Lower lobe of right lung (tissue), 2 donors: ENCODE results near the gene PCDHA1. TPM values are rescaled to one million over a fixed set of nuclear protein-coding genes. Genes with fewer than 3 reads are reported as not detected.

Experiments used
- ATAC-seq, 2 donors: fragments of 200-7000 bp; cut with Tn5 transposase; one replicate each; pipeline ENCODE4 v1.9.1; 2020 to 2022; ENCODE audit warnings: mild to moderate bottlenecking in 2 of 2, moderate library complexity in 2 of 2
- DNase-seq: peaks from one replicate; pipeline ENCODE4 v3.0.0-alpha.2; 2020
- H3K27ac ChIP-seq: fragments of 200-600 bp; one replicate; pipeline ENCODE4 v1.8.0; 2022
- H3K27me3 ChIP-seq: fragments of 200-600 bp; one replicate; pipeline ENCODE4 v1.8.0; 2022; ENCODE audit warnings: low read depth
- H3K36me3 ChIP-seq: fragments of 200-600 bp; one replicate; pipeline ENCODE4 v1.8.0; 2022; ENCODE audit warnings: mild to moderate bottlenecking
- H3K4me1 ChIP-seq: fragments of 200-600 bp; one replicate; pipeline ENCODE4 v1.8.0; 2022
- H3K4me3 ChIP-seq: fragments of 200-600 bp; one replicate; pipeline ENCODE4 v1.8.0; 2022; ENCODE audit warnings: mild to moderate bottlenecking
- H3K9me3 ChIP-seq: fragments of 200-600 bp; one replicate; pipeline ENCODE4 v1.8.0; 2022
- CTCF ChIP-seq: fragments of 200-600 bp; IDR thresholded peaks from one replicate; pipeline ENCODE4 v1.8.0; 2022; ENCODE audit warnings: antibody characterized with exemption, mild to moderate bottlenecking
- intact Hi-C: fragments of 100-400 bp; cut with DNase I; formaldehyde crosslinking; loops from one replicate; pipeline ENCODE4 v1.11.0; 2022
- total RNA-seq: library from RNA; stranded (reverse); fragmentation: NEBNext Ultra II Directional; extraction: Animal tissue kit (Norgen Biotek cat#: 25700); gene quantifications from one replicate; pipeline ENCODE4 v1.2.1, GENCODE V29; 2021
- donor health status: DM: no; HTN: yes; CAD: no; lungs with severe emphysema.

PCDHA1 gene
- total RNA-seq, 1 donor from 2014 or later, result not detected

- peak; percentile 65 for DNase-seq
- Histone ChIP-seq H3K4me3 (peak overlapping the region; percentile 51), H3K4me1 (peaks cover 7% of the 10 kb centered on the region), H3K9me3 (no peaks in the 10 kb centered on the region), H3K27me3 (no peaks in the 10 kb centered on the region), H3K27ac (peak overlapping the region; percentile 70), H3K36me3 (no peaks in the 10 kb centered on the region)
- TF ChIP-seq CTCF, result peak; percentile 39
- intact Hi-C loops, result loop anchor here (10.0 kb wide), 1 partner anchor 155 kb away; the partner anchor contains the start of gene PCDHA13
- peak; percentile 90 to 93 for ATAC-seq
These were observed 254.3 kb downstream of the PCDHA1 start for GRCh38 chr5:141040093-141040770.

- H3K4me1 ChIP-seq, result peaks cover 7% of the 10 kb centered on the region
- peak; percentile 58 for TF ChIP-seq CTCF
- ATAC-seq (peak; percentile 97 to 99), DNase-seq (peak; percentile 92)
- no peaks in the 10 kb centered on the region for H3K36me3 ChIP-seq
- intact Hi-C loops, result loop anchor here (10.0 kb wide), 1 partner anchor 156 kb away; the partner anchor contains the start of gene PCDHA13
- H3K27ac ChIP-seq, result peak overlapping the region; percentile 70
- H3K4me3 ChIP-seq, result peak overlapping the region; percentile 51
- H3K9me3 ChIP-seq, result no peaks in the 10 kb centered on the region
- no peaks in the 10 kb centered on the region for H3K27me3 ChIP-seq
These were observed 255.0 kb downstream of the PCDHA1 start for GRCh38 chr5:141040771-141041426.

- TF ChIP-seq CTCF, result no peak
- H3K9me3 ChIP-seq, result no peaks in the 10 kb centered on the region
- no peaks in the 10 kb centered on the region for H3K36me3 ChIP-seq
- no peak for ATAC-seq
- H3K27ac ChIP-seq, result no peak overlapping the region
- no peak for DNase-seq
- no peak overlapping the region for H3K4me3 ChIP-seq
- no peaks in the 10 kb centered on the region for H3K27me3 ChIP-seq
- intact Hi-C loops, result loop anchor here (10.0 kb wide), 1 partner anchor 157 kb away; the partner anchor contains the start of gene PCDHA13
- peaks cover 7% of the 10 kb centered on the region for H3K4me1 ChIP-seq
These were observed 255.5 kb downstream of the PCDHA1 start for GRCh38 chr5:141041427-141041785.

GRCh38 chr5:141042555-141042954 is 256.6 kb downstream of the PCDHA1 start:
- Histone ChIP-seq H3K9me3 (no peaks in the 10 kb centered on the region), H3K4me3 (no peak overlapping the region), H3K27me3 (no peaks in the 10 kb centered on the region), H3K4me1 (peaks cover 7% of the 10 kb centered on the region), H3K27ac (no peak overlapping the region), H3K36me3 (no peaks in the 10 kb centered on the region)
- DNase-seq (no peak), ATAC-seq (no peak)
- no peak for TF ChIP-seq CTCF
- intact Hi-C loops, result loop anchor here (10.0 kb wide), 1 partner anchor 158 kb away; the partner anchor contains the start of gene PCDHA13

- TF ChIP-seq CTCF, result no peak
- Histone ChIP-seq H3K27ac (no peak within 1 kb of the TSS), H3K9me3 (no peaks in the 10 kb centered on the region), H3K4me3 (peak within 1 kb of the TSS; percentile 54), H3K36me3 (no peaks in the 10 kb centered on the region), H3K4me1 (no peaks in the 10 kb centered on the region), H3K27me3 (peaks cover 6% of the 10 kb centered on the region)
- DNase-seq, result no peak
- ATAC-seq, result peak; percentile 41 to 71
- intact Hi-C loops, result no loop called here
These were observed 264.9 kb downstream of the PCDHA1 start, which contains the start of gene PCDHB1 for GRCh38 chr5:141050622-141051520. Gene PCDHB1, plus strand, starts transcription at chr5:141051374. Its CDS starts 97 bp downstream, at chr5:141051471.
